HepG2 (cell line): ENCODE results near the gene ARHGEF16. TPM values are rescaled to one million over a fixed set of nuclear protein-coding genes. Genes with fewer than 3 reads are reported as not detected.
A peak's percentile ranks its signal among the peaks of the same experiment; 100 is the strongest.

ENCODE experiments used
- ATAC-seq: fragments of 200-7000 bp; cut with Tn5 transposase; 3 replicates; pipeline ENCODE4 v1.9.1; 2020; ENCODE audit warnings: mild to moderate bottlenecking, moderate library complexity
- BruUV-seq: library from RNA; stranded (reverse); fragments of 400-500 nt; replicated peaks from 2 replicates; lab custom pipeline; 2021; lab: Mats Ljungman, UMichigan
- CTCF ChIA-PET: fragments of 300-600 bp; formaldehyde crosslinking; extraction: SDS; loops from one replicate; lab custom pipeline; 2021; ENCODE audit warnings: low total read pairs, inconsistent platforms, low intra/inter-chr PET ratio; lab: Yijun Ruan, JAX
- POLR2A ChIA-PET: fragments of 350-600 bp; sonication (Branson Sonifier 250); formaldehyde crosslinking; loops from one replicate; lab custom pipeline; 2020; ENCODE audit warnings: antibody characterized with exemption, inconsistent platforms; lab: Yijun Ruan, JAX
- DNase-seq: peaks from one replicate; pipeline ENCODE4 v3.0.0-alpha.2; 2015; ENCODE audit warnings: low spot score
- FAIRE-seq: peaks from 3 replicates; lab custom pipeline; 2011; peaks lifted over from hg19 to GRCh38; lab: Jason Lieb, UNC
- H2AFZ ChIP-seq: one replicate; pipeline ENCODE4 v1.6.1; 2011; ENCODE audit warnings: low read length, inconsistent platforms
- H3K27ac ChIP-seq: fragments of 300-600 bp; 3 replicates; pipeline ENCODE4 v1.8.0; 2011; ENCODE audit warnings: mixed run types, mild to moderate bottlenecking, mixed read lengths, low read length, inconsistent platforms; ENCODE audit not compliant: insufficient read depth; ENCODE audit errors: extremely low read length
- H3K27me3 ChIP-seq, 2 experiments: fragments of 200-600 bp in 1 of 2; 2 replicates in 1 of 2; 3 replicates in 1 of 2; pipeline versions ENCODE4 v1.6.0 to v1.8.0; 2011; ENCODE audit warnings: low read length in 2 of 2, mild to moderate bottlenecking in 2 of 2, moderate library complexity in 2 of 2, inconsistent platforms in 1 of 2; ENCODE audit not compliant: insufficient read depth in 2 of 2, control insufficient read depth in 1 of 2
- H3K36me3 ChIP-seq, 2 experiments: fragments of 200-600 bp in 1 of 2; replicated peaks in 1 of 2; 2 replicates in 1 of 2; 3 replicates in 1 of 2; pipeline versions ENCODE4 v1.5.1 to v1.8.0; 2011; ENCODE audit warnings: low read length in 2 of 2, inconsistent platforms in 1 of 2; ENCODE audit not compliant: insufficient read depth in 2 of 2, control insufficient read depth in 1 of 2
- H3K4me1 ChIP-seq: 2 replicates; pipeline ENCODE4 v1.5.1; 2012; ENCODE audit warnings: low read length, inconsistent platforms; ENCODE audit not compliant: insufficient read depth
- H3K4me2 ChIP-seq: 2 replicates; pipeline ENCODE4 v1.6.0; 2011; ENCODE audit warnings: low read depth, low read length, inconsistent platforms
- H3K4me3 ChIP-seq, 3 experiments: fragments of 200-600 bp in 1 of 3; sonication (generic), shearing (Covaris generic) in 1 of 3; replicated peaks in 1 of 3; 2 replicates each; pipeline ENCODE4 v1.5.1; 2011 to 2016; ENCODE audit warnings: low read length in 3 of 3, inconsistent platforms in 2 of 3, low read depth in 2 of 3, mild to moderate bottlenecking in 2 of 3, control low read depth in 1 of 3, mixed read lengths in 1 of 3; ENCODE audit not compliant: insufficient read depth in 1 of 3
- H3K79me2 ChIP-seq: one replicate; pipeline ENCODE4 v1.6.1; 2011; ENCODE audit warnings: low read length, inconsistent platforms; ENCODE audit not compliant: insufficient read depth
- H3K9ac ChIP-seq: 2 replicates; pipeline ENCODE4 v1.6.0; 2011; ENCODE audit warnings: mild to moderate bottlenecking, low read depth, low read length, inconsistent platforms; ENCODE audit not compliant: insufficient read depth
- H3K9me3 ChIP-seq: 2 replicates; pipeline ENCODE4 v1.5.1; 2012; ENCODE audit warnings: mild to moderate bottlenecking, low read length
- H4K20me1 ChIP-seq: 2 replicates; pipeline ENCODE4 v1.6.0; 2011; ENCODE audit warnings: inconsistent platforms, mild to moderate bottlenecking, low read length, moderate library complexity; ENCODE audit not compliant: insufficient read depth
- BCL6 ChIP-seq: IDR thresholded peaks from 2 replicates; pipeline ENCODE4 v1.6.1; 2016; ENCODE audit warnings: missing genetic modification reagents, missing compliant biosample characterization
- GTF3A ChIP-seq: sonication (generic); formaldehyde crosslinking; conservative IDR thresholded peaks from 2 replicates; pipeline ENCODE4 v1.4.0; 2020; ENCODE audit warnings: mild to moderate bottlenecking, missing genetic modification reagents
- JUN ChIP-seq: sonication (generic); formaldehyde crosslinking; IDR thresholded peaks from 2 replicates; pipeline ENCODE4 v1.4.0; 2020; ENCODE audit warnings: mild to moderate bottlenecking, missing genetic modification reagents
- KDM5A ChIP-seq: fragments of 200-600 bp; sonication (generic); IDR thresholded peaks from 2 replicates; pipeline ENCODE4 v1.7.0; 2018; ENCODE audit warnings: antibody characterized with exemption, mild to moderate bottlenecking, low read length, borderline replicate concordance
- NKX3-1 ChIP-seq: sonication (generic); formaldehyde crosslinking; IDR thresholded peaks from 2 replicates; pipeline ENCODE4 v1.5.0; 2020; ENCODE audit warnings: missing genetic modification reagents
- PCBP1 ChIP-seq: fragments of 200-400 bp; formaldehyde crosslinking; IDR thresholded peaks from 2 replicates; pipeline ENCODE4 v1.6.1; 2017; ENCODE audit warnings: mild to moderate bottlenecking, low read depth, low read length, borderline replicate concordance
- PHF20 ChIP-seq: sonication (generic); formaldehyde crosslinking; IDR thresholded peaks from 2 replicates; pipeline ENCODE4 v1.5.0; 2020; ENCODE audit warnings: mild to moderate bottlenecking, missing genetic modification reagents
- PLRG1 ChIP-seq: fragments of 450-650 bp; conservative IDR thresholded peaks from 2 replicates; pipeline ENCODE4 v1.6.1; 2016
- REPIN1 ChIP-seq: sonication (generic); formaldehyde crosslinking; IDR thresholded peaks from 2 replicates; pipeline ENCODE4 v1.8.0; 2022; ENCODE audit warnings: missing genetic modification reagents, low read depth, mild to moderate bottlenecking, borderline replicate concordance
- SRF ChIP-seq: IDR thresholded peaks from 2 replicates; pipeline ENCODE4 v1.6.1; 2011; ENCODE audit warnings: mild to moderate bottlenecking, low read depth, low read length, moderate library complexity
- ZBTB38 ChIP-seq: sonication (generic); formaldehyde crosslinking; IDR thresholded peaks from 2 replicates; pipeline ENCODE4 v1.5.1; 2020; ENCODE audit warnings: mild to moderate bottlenecking, missing genetic modification reagents
- ZFP90 ChIP-seq: sonication (generic); formaldehyde crosslinking; IDR thresholded peaks from 2 replicates; pipeline ENCODE4 v1.8.0; 2022; ENCODE audit warnings: missing genetic modification reagents, mild to moderate bottlenecking, inconsistent platforms, borderline replicate concordance
- ZNF687 ChIP-seq: sonication (generic); formaldehyde crosslinking; IDR thresholded peaks from 2 replicates; pipeline ENCODE4 v1.5.1; 2020; ENCODE audit warnings: mild to moderate bottlenecking, missing genetic modification reagents, moderate library complexity
- WGBS: methylation state at CpG from one replicate; pipeline ENCODE4 v1.1.6; 2017; ENCODE audit warnings: low lambda C conversion rate; 5-methylcytosine and 5-hydroxymethylcytosine counted together
- in situ Hi-C: cut with HindIII; loops from 2 replicates; pipeline ENCODE4 v1.10.0; 2017; ENCODE audit warnings: low pct_unique_long_range_greater_than_20kb; ENCODE audit not compliant: extremely low pct_ligation_motif_present
- intact Hi-C: fragments of 100-400 bp; cut with micrococcal nuclease; formaldehyde crosslinking; loops from one replicate; pipeline ENCODE4 v1.10.0; 2022; ENCODE audit not compliant: unreplicated experiment
- polyA plus RNA-seq, 8 experiments: library from polyadenylated mRNA; depleted of rRNA in 3 of 8; stranded (reverse) in 7 of 8; unstranded in 1 of 8; fragments of >200 nt; fragmentation: Illumina TruSeq in 4 of 8; extraction: Trizol in 4 of 8; gene quantifications; 2 replicates each; pipeline versions ENCODE4 v1.2.1 to v1.2.3, GENCODE V29; 2011 to 2016; ENCODE audit warnings: low read depth in 4 of 8, missing spikeins in 1 of 8, mixed read lengths in 1 of 8; ENCODE audit not compliant: insufficient read depth in 1 of 8
- total RNA-seq, 5 experiments: library from RNA; depleted of rRNA; stranded (reverse); fragments of >200 nt; fragmentation: Illumina TruSeq; extraction: Trizol; gene quantifications; 2 replicates each; pipeline ENCODE4 v1.2.3, GENCODE V29; 2016; ENCODE audit warnings: low read depth in 1 of 5
- TF ChIP-seq, protein P1 (sequence below): sonication (generic); formaldehyde crosslinking; IDR thresholded peaks from 2 replicates; pipeline ENCODE4 v1.5.1; 2020; ENCODE audit warnings: mild to moderate bottlenecking, missing genetic modification reagents, borderline replicate concordance
- TF ChIP-seq, protein P2 (sequence below): sonication (generic); formaldehyde crosslinking; IDR thresholded peaks from 2 replicates; pipeline ENCODE4 v1.4.0; 2020; ENCODE audit warnings: mild to moderate bottlenecking, missing genetic modification reagents

Gene ARHGEF16
- total and polyA plus RNA-seq, 2 of the 13 experiments (the other 11 are each of a cell fraction or from before 2014, with no cell fraction given): 20.3 to 39.9 TPM

DNA sequence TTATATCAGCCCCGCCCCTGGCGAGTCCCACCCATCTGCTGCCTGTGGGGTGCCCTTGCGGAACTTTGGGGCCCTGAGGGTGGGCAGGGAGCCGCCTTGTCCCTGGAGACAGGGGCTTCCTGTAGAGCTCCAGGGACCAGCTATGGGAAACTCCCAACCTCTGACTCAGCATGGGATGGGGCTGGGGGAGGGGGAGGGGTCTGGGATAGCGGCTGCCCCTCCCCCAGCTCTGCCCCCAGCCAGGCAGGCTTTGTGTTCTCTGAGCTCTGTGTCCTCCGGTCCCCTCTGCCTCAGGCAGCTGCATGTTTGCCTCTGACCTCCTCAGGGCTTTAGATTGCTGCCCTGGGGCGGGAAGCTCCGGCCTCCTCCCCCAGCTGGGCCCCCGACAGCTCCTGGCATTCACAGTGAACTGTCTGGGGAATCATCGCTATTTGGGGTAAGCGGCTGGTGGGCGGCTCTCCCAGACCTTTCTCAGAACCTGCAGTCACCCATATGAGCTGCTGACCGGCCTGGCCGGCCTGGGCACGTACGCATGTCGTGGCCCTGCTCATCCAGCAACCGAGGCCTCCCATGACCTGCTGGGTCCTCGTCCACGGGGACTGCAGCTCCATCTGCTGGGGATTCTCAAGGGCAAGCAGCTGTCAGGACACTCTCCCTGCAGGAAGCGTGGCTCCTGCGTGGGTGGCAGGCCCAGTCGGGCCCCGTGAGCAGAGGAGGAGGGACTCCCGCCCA is 17.1 kb downstream of the ARHGEF16 start (continued):
- TF ChIP-seq REPIN1 (peak; percentile 49; the same call in 1 of the 2 replicates), ZFP90 (CRISPR knock-in tag) (peak; percentile 78; the same call in 1 of the 2 replicates), PHF20 (CRISPR knock-in tag) (peak; percentile 43; the same call in 1 of the 2 replicates), SRF (no peak), GTF3A (CRISPR knock-in tag) (no peak)
- TF ChIP-seq, protein P1, sequence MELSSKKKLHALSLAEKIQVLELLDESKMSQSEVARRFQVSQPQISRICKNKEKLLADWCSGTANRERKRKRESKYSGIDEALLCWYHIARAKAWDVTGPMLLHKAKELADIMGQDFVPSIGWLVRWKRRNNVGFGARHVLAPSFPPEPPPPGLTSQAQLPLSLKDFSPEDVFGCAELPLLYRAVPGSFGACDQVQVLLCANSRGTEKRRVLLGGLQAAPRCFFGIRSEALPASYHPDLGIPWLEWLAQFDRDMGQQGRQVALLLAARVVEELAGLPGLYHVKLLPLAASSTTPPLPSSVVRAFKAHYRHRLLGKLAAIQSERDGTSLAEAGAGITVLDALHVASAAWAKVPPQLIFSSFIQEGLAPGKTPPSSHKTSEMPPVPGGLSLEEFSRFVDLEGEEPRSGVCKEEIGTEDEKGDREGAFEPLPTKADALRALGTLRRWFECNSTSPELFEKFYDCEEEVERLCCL: no peak

- peaks cover 26% of the 10 kb centered on the region for H3K4me1 ChIP-seq
- peak; percentile 2; the same call in 1 of the 3 replicates for ATAC-seq
- H3K36me3 ChIP-seq: peaks cover 10 to 14% of the 10 kb centered on the region in 2 experiments; a peak in 3 of 5 replicates
- peak overlapping the region; percentile 96 for H3K27ac ChIP-seq
- H3K4me3 ChIP-seq: peak overlapping the region in 1 of 3 experiments; percentile 62; a peak in 3 of 6 replicates
- no peak overlapping the region for H2AFZ ChIP-seq
- intact Hi-C loops: no loop called here
- no peaks in the 10 kb centered on the region for H4K20me1 ChIP-seq
- H3K9ac ChIP-seq: peak overlapping the region; percentile 71
- H3K27me3 ChIP-seq: no peaks in the 10 kb centered on the region
- no CpG with 5 or more reads among the region's 25 CpGs for WGBS
- in situ Hi-C loops: no loop called here
- DNase-seq: no peak
- no peaks in the 10 kb centered on the region for H3K79me2 ChIP-seq
- POLR2A ChIA-PET: interaction anchor here (0.8 to 3.2 kb wide), 5 partner anchors 9 to 177 kb away, joined by 3 to 282 read pairs (median 4); partner anchors contain the start of genes ARHGEF16 and WRAP73
- H3K9me3 ChIP-seq: no peaks in the 10 kb centered on the region
- no peak for FAIRE-seq
- no TSS peak for BruUV-seq
- CTCF ChIA-PET: interaction anchor here (0.6 to 3.4 kb wide), 3 partner anchors 15 to 854 kb away, joined by 3 to 57 read pairs (median 4); partner anchors contain the start of gene ARHGEF16
- peak overlapping the region; percentile 73 for H3K4me2 ChIP-seq
- TF ChIP-seq KDM5A (no peak), JUN (CRISPR knock-in tag) (no peak), NKX3-1 (no peak), PLRG1 (no peak), ZBTB38 (no peak), ZNF687 (CRISPR knock-in tag) (no peak; the same call in none of the 2 replicates), BCL6 (CRISPR knock-in tag) (no peak), PCBP1 (no peak)
- TF ChIP-seq, protein P2, sequence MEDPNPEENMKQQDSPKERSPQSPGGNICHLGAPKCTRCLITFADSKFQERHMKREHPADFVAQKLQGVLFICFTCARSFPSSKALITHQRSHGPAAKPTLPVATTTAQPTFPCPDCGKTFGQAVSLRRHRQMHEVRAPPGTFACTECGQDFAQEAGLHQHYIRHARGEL (CRISPR knock-in tag): no peak
Measured at GRCh38 chr1:3472088-3472850, 17.8 kb downstream of the ARHGEF16 start.
